ENCODE data around the gene POLE4. TPM values are rescaled to one million over a fixed set of nuclear protein-coding genes. Genes with fewer than 3 reads are reported as not detected.

The POLE4 gene
- total and polyA plus RNA-seq, 3 donors from 2014 or later = 28.0 to 66.1 (median 37.8) TPM

DNA sequence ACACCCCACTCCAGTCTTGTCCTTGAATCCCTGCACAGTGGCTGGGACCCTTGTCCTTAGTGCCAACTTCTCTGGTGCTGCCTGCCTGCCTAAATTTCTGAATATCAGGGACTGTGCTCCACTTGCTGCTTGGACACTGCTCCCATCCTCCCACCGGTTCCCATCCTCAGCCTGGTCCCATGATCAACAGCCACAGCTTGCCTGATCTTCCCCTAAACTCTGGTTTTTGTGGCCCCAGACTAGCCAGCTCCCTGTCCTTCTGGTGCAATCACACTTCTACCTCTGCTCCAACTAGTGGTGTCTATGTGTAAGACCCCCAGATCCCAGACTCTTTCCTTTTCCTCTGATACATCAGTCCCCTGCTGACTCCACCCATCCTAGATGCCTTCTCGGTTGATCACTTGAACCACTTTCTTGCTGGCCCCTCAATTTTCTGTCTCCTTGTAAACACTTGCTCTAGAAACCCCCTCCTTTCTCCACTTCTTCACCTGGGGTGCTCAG, 37.2 kb upstream of the POLE4 start:
- DNase-seq = no peak
- no peaks in the 10 kb centered on the region for H3K27me3 ChIP-seq
- no peak for TF ChIP-seq POLR2A (IDR thresholded peaks at IDR 0.05)
- TF ChIP-seq, protein P1, sequence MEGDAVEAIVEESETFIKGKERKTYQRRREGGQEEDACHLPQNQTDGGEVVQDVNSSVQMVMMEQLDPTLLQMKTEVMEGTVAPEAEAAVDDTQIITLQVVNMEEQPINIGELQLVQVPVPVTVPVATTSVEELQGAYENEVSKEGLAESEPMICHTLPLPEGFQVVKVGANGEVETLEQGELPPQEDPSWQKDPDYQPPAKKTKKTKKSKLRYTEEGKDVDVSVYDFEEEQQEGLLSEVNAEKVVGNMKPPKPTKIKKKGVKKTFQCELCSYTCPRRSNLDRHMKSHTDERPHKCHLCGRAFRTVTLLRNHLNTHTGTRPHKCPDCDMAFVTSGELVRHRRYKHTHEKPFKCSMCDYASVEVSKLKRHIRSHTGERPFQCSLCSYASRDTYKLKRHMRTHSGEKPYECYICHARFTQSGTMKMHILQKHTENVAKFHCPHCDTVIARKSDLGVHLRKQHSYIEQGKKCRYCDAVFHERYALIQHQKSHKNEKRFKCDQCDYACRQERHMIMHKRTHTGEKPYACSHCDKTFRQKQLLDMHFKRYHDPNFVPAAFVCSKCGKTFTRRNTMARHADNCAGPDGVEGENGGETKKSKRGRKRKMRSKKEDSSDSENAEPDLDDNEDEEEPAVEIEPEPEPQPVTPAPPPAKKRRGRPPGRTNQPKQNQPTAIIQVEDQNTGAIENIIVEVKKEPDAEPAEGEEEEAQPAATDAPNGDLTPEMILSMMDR (IDR thresholded peaks at IDR 0.05) = no peak
- intact Hi-C loops (cut with DNase I; ENCODE audit: low total_unique reads) = no loop called here
- no peak overlapping the region for H3K4me3 ChIP-seq
- no peaks in the 10 kb centered on the region for H3K36me3 ChIP-seq (ENCODE audit: low read depth, missing control alignments)
- H3K4me1 ChIP-seq = no peaks in the 10 kb centered on the region
- no peak overlapping the region for H3K27ac ChIP-seq
- no peaks in the 10 kb centered on the region for H3K9me3 ChIP-seq
- 83 to 85% methylated on average over 2 of the region's 2 CpGs for WGBS, 2 donors

DNA sequence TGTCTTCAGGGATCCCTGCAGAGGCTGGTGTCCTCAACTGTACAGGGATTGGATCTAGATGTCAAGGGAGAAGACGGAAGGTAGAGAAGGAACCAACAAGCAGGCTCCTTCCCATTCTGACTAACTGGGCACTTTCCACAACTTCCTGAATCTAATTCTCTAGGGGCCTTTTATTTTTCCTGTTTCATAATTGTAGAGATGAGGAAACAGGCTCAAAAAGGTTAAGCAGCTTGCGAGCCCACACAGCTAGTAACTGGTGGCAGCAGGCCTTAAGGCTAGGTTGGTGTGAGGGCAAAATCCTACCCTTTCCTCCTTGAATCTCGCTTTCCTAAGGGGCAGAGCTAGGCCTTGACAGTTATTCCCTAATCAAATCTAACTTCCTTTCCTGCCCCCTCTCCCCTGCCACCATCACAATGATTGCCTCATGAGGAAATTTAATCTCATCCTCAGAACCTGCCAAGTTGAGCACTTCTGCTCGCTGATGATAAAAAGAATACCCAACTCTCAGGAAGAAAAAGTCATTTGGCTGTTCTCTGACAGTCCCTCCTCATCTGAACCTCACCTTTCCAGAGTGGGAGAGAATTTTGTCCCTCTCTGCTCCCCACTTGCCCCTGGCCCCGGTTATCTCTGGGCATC, 35.7 kb upstream of the POLE4 start:
- no peak for DNase-seq
- no peaks in the 10 kb centered on the region for H3K9me3 ChIP-seq
- no peaks in the 10 kb centered on the region for H3K4me1 ChIP-seq
- no peak overlapping the region for H3K4me3 ChIP-seq
- 75 to 80% methylated on average over 5 of the region's 5 CpGs for WGBS, 2 donors
- H3K36me3 ChIP-seq (ENCODE audit: low read depth, missing control alignments) = no peaks in the 10 kb centered on the region
- no peak overlapping the region for H3K27ac ChIP-seq
- intact Hi-C loops (cut with DNase I; ENCODE audit: low total_unique reads) = no loop called here
- TF ChIP-seq, protein P1 (IDR thresholded peaks at IDR 0.05) = no peak
- TF ChIP-seq POLR2A (IDR thresholded peaks at IDR 0.05) = no peak
- no peaks in the 10 kb centered on the region for H3K27me3 ChIP-seq

DNA sequence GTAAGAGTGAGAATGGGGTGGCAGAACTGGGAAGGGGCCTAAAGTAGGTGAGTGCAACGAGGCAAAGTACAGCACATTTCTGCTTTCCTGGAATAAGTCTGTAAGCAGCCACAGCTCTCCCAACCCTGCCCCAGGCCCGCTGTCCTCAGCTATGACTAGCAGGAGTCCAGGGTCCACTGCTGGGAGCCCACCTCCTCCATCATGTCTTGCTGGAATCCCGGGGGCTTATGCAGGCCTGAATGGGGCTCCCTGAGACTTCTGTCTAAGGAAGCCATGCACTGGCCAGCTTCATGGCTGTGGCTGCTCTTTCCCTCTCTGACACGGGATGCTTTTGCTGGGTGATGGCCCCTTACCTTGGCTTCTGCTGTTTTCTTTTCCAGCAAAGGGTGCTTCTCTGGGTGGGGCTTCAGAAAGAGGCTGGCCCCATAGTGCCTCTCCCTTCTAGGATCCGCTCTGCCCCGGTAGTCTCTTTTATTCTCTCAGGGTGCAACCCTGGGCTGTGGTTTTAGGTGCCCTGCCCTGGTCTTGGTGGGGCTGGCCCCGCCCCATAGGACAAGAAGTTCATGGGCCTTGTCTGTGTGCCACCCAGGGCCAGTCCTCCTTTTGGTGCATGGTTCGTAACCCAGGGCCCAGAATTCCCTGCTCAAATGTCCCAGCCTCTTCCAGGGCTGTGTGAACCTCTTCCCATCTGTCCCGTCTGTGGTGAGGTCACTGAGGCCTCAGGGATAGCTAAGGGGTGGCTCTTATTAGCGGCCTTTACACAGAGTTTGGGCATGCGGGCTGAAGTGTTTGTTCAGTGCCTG, 33.8 kb upstream of the POLE4 start:
- 88 to 89% methylated on average over 9 to 11 of the region's 11 CpGs for WGBS, 2 donors
- TF ChIP-seq POLR2A (IDR thresholded peaks at IDR 0.05) = no peak
- TF ChIP-seq, protein P1 (IDR thresholded peaks at IDR 0.05) = no peak

DNA sequence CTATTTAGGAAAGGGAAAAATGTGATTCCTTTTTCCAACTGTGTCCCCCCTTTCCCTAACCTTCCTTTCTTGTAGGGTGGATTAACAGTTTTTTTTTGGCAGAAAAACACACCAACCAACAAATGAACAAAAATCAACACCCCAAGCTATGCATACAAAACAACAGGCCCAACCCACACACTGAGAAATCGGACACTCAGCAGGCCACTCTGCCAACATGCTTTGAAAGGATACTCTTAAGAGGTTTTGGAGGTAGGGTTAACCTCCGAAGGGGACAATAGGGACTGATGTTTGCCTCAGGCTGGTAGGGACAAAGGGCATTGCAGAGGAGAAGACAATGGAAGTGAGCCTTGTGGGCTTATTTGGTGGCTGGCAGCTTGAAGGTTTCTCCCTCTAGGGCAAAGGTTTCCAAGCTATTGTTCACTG, 33.1 kb upstream of the POLE4 start:
- Histone ChIP-seq H3K4me3 (no peak overlapping the region), H3K27me3 (no peaks in the 10 kb centered on the region), H3K9me3 (no peaks in the 10 kb centered on the region), H3K36me3 (ENCODE audit: low read depth, missing control alignments) (no peaks in the 10 kb centered on the region), H3K27ac (no peak overlapping the region), H3K4me1 (no peaks in the 10 kb centered on the region)
- intact Hi-C loops (cut with DNase I; ENCODE audit: low total_unique reads) = no loop called here
- no peak for DNase-seq
- WGBS, 2 donors = 73 to 74% methylated on average over 2 of the region's 2 CpGs
- no peak for TF ChIP-seq POLR2A (IDR thresholded peaks at IDR 0.05)
- TF ChIP-seq, protein P1 (IDR thresholded peaks at IDR 0.05) = no peak

More for the DNA sequence above, 33.8 kb upstream of the POLE4 start:
- Histone ChIP-seq H3K9me3 (no peaks in the 10 kb centered on the region), H3K36me3 (ENCODE audit: low read depth, missing control alignments) (no peaks in the 10 kb centered on the region), H3K27me3 (no peaks in the 10 kb centered on the region), H3K4me3 (no peak overlapping the region), H3K4me1 (no peaks in the 10 kb centered on the region), H3K27ac (no peak overlapping the region)
- intact Hi-C loops (cut with DNase I; ENCODE audit: low total_unique reads) = no loop called here
- no peak for DNase-seq

Measured in testis (tissue), 3 donors.